HepG2 (cell line): ENCODE data around the gene SIVA1.

ENCODE experiments used
- CTCF ChIP-seq: sonication (generic); formaldehyde crosslinking; IDR thresholded peaks from 2 replicates; pipeline ENCODE4 v1.5.0; 2020; ENCODE audit warnings: mild to moderate bottlenecking, missing genetic modification reagents, moderate library complexity
- ELF1 ChIP-seq: sonication (generic); formaldehyde crosslinking; IDR thresholded peaks from 2 replicates; pipeline ENCODE4 v1.4.0; 2020; ENCODE audit warnings: missing genetic modification reagents
- ERF ChIP-seq: IDR thresholded peaks from 2 replicates; pipeline ENCODE4 v1.6.1; 2018; ENCODE audit warnings: missing biosample characterization, missing genetic modification reagents
- EZH2 ChIP-seq: conservative IDR thresholded peaks from 2 replicates; pipeline ENCODE4 v1.6.1; 2012; ENCODE audit warnings: mild to moderate bottlenecking, low read depth, low read length, moderate library complexity
- JUND ChIP-seq: sonication (generic); formaldehyde crosslinking; IDR thresholded peaks from 2 replicates; pipeline ENCODE4 v1.8.0; 2022; ENCODE audit warnings: mild to moderate bottlenecking, missing genetic modification reagents
- PAX8 ChIP-seq: sonication (generic); formaldehyde crosslinking; IDR thresholded peaks from 2 replicates; pipeline ENCODE4 v1.8.0; 2022; ENCODE audit warnings: mild to moderate bottlenecking, missing genetic modification reagents, borderline replicate concordance
- POLR2A ChIP-seq, 2 experiments: IDR thresholded peaks; 2 replicates each; pipeline ENCODE4 v1.6.1; 2011; ENCODE audit warnings: low read depth in 2 of 2, low read length in 2 of 2, mild to moderate bottlenecking in 1 of 2, moderate library complexity in 1 of 2; ENCODE audit not compliant: insufficient read depth in 1 of 2
- RFXAP ChIP-seq: sonication (generic); formaldehyde crosslinking; IDR thresholded peaks from 2 replicates; pipeline ENCODE4 v1.4.0; 2020; ENCODE audit warnings: missing genetic modification reagents, borderline replicate concordance
- ZNF24 ChIP-seq: fragments of 450-650 bp; IDR thresholded peaks from 2 replicates; pipeline ENCODE4 v1.6.1; 2017; ENCODE audit warnings: antibody characterized with exemption, mild to moderate bottlenecking
- ZNF7 ChIP-seq: IDR thresholded peaks from 2 replicates; pipeline ENCODE4 v1.6.1; 2016; ENCODE audit warnings: missing biosample characterization, missing genetic modification reagents

- TF ChIP-seq CTCF (CRISPR knock-in tag) (no peak), ELF1 (CRISPR knock-in tag) (no peak), ERF (no peak), ZNF7 (no peak), POLR2A (IDR thresholded peaks at IDR 0.05; ENCODE audit: insufficient read depth in 1 of 2, low read depth in 2 of 2, low read length in 2 of 2) (no peak), EZH2 (no peak), PAX8 (no peak), ZNF24 (no peak), JUND (no peak), RFXAP (CRISPR knock-in tag) (no peak)
These were observed 53.9 kb downstream of the SIVA1 start for GRCh38 chr14:104806625-104807465.
